ENCODE measurements around the gene CFAP298.

GRCh38 chr21:32562426-32562825, 49.8 kb downstream of the CFAP298 start:
- peak in 1 of 6 experiments; percentile 25 for TF ChIP-seq CTCF (IDR thresholded peaks at IDR 0.05)
- TF ChIP-seq POLR2A (IDR thresholded peaks at IDR 0.05), result no peak

Measured in Peyer's patch (tissue), 4 donors.